Measurements from ENCODE around the gene SFMBT2. TPM values are rescaled to one million over a fixed set of nuclear protein-coding genes. Genes with fewer than 3 reads are reported as not detected.

Gene SFMBT2
- total RNA-seq = 23.0 and 25.3 TPM in 2 replicates

GRCh38 chr10:7410862-7411670, at the start of gene SFMBT2:
Gene SFMBT2, minus strand, starts transcription at chr10:7411034. Its CDS starts 29,136 bp downstream, at chr10:7381898.
- intact Hi-C loops (cut with micrococcal nuclease) = loop anchor here (1.0 to 10.0 kb wide), 5 partner anchors 74 to 744 kb away; no protein-coding TSS in a partner anchor

- intact Hi-C loops (cut with micrococcal nuclease) = no loop called here
Measured at GRCh38 chr10:7460006-7460405, 49.2 kb upstream of the SFMBT2 start.

DNA sequence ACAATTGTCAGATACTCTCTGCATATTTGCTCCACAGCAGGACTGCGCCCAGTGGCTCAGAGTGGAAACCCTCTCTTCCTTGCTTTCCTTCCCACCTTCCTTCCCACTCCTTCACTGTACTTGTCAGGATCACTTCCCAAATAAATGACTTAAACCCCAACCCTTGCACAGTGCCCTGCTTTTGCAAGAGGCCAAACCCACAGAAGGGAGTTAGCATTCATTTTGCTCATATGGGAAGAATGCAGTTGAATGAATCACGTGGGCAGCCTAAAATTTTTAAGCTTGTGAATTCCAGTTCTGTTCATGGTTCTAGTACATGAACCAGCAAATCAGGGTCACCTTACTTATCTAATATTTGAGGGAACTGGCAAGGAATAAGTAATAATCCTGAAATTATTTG, 47.7 kb upstream of the SFMBT2 start:
- intact Hi-C loops (cut with micrococcal nuclease) = no loop called here

GRCh38 chr10:7457478-7458316, 46.9 kb upstream of the SFMBT2 start:
- intact Hi-C loops (cut with micrococcal nuclease) = no loop called here

GRCh38 chr10:7449063-7449695, 38.3 kb upstream of the SFMBT2 start:
- intact Hi-C loops (cut with micrococcal nuclease) = no loop called here

DNA sequence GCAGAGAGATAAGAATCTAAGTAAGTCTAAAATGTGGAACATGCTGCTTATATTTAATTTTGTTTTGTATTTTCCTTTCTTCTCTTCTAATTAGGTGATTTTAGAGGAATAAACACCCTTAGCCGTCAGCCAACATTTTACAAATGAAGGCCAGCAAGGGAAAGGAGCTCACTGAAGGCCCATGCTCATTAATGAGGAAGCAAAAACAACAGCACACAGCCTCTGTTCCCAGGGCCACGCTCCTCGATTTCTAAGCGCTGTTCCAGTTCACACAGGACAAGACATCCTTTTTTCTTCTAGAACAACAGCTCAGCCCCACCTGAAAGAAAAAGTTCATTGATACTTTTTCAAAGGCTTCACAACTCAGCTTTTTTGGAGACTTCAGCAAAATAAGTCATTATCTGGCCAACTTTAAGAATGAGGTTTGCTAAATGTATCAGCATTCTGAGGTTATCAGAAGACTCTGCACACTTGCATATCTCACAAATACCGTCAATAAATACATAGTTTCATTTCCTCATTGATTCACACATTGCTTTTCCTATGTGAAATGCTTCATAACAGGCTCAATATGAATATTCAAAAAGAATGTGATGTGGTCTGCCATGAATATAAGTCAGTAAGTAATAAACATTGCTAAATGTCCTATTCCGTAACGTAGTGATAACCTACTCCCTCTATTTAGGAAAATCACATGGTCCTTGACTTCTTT, 34.8 kb upstream of the SFMBT2 start:
- intact Hi-C loops (cut with micrococcal nuclease) = no loop called here

DNA sequence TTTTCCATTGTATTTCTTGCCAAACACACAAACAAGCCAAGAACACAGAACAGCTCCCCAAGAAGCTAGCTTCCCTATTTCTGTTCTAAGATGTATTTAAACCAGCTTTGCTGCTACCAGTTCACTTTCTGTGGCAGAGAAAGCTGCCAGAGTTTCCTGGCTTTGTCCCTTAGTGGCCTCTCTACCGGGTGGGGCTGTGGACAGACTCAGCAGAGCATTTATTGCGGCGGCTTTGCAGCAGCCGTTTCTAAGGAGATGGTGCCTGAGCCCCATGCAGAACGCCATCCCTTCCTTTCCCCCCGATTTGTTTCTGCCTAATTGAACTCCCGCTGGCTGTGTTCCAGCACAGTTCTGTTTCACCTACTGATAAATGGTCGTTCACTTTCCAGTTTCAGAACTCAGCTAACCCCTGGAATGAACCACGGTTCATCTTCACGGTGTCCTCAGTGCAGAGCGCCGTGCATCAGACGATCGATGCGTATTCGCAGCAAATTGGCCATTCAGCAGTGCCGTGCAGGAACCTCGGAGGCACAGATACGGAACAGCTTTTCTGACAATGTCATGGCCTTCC, 33.8 kb upstream of the SFMBT2 start:
- intact Hi-C loops (cut with micrococcal nuclease) = no loop called here

DNA sequence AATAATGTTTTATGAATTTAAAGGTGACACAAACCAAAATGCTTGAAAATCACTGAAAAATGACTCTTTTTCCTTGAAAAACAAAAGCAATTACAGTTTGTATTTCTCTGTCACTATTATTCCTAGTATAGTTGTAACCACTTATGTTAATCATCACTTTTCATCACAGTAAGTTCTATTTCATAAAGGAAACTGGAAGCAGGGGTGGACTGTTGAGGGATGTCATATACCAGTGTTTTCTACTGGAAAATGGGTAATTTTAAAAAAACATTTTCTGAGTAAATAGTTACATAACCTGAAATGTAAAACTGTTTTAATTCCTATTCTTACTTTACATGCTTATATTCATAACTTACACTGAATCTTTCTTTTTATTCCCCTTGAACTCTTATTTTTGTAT, 32.2 kb upstream of the SFMBT2 start:
- intact Hi-C loops (cut with micrococcal nuclease) = no loop called here

DNA sequence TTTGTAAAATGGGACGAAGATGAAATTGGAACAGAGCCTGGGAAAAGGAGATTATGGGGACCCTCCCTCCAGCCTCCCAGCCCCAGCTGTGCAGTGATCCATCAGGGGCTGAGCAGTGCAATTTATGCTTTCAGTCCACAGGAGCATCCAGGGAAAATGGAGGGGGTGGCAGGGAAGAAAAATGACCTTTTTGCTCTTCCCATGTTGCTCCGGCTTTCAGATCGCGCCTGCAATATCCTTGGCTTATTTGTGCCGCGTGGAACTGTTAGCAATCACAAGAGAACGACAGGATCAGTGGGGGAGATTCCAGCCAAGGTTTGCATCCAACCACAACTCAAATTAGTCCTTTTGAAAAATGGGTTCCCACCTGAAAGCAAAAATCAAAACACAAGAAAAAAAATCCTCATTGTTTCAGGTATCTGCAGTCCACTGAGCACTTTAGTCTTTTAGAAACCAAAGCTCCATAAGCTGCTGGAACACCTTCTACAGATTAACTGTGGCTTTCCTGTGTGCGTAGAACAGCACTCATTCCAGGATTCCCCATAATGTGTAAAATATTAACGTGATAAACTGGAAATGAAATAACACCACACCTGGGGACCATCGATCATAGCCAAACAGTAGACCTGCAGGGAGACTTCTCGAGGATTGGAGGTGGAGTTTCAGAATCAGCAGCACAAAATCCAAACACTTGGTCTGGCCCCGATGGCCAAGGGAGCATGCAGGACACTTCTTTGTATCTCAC, 30.7 kb upstream of the SFMBT2 start:
- intact Hi-C loops (cut with micrococcal nuclease) = no loop called here

DNA sequence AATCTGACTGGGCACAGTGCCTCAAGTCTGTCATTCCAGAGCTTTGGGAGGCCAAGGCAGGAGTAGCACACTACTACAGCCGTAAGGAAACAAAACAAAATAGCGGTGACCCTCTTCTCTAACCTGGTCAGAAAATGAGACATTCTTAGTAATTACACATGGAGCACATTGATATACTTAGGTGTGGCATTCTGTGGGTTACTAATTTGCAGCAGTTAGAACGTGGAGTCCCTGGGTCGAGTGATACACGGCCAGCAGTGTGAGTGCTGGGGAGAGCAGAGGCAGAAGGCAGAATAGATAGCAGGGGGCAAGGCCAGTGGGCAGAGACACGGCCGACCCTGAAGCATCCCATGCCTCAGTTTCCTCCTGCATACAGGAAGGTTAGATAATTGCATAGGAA, 28.9 kb upstream of the SFMBT2 start:
- intact Hi-C loops (cut with micrococcal nuclease) = no loop called here

GRCh38 chr10:7438196-7438986, 27.6 kb upstream of the SFMBT2 start:
- intact Hi-C loops (cut with micrococcal nuclease) = no loop called here

DNA sequence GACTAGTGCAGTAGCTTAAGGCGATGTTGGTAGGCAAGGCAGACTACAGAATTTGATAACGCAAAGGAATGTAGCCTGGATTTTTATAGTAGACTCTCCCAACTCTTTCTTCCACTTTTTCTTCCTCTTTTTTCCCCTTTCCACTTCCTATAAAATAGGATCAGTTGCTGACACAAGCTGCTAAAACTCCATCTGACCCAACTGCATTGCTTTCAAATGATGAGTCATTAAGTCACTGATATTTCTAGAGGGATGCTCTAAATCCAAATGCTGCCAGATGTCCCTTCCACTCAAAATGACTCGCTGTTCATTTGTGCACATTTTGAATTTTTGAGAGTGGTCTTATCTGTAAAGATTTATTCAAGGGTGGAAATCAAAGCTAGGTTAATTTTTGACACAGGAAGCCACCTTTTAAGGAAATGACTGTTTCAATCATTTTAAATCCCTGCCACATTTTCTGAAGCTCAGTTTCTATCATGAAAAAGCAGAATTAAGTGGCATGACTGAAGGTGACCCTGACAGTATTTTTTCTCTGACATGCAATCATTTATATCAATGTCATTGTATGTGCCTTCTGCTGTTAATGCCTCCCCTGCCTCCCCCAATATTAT, 25.8 kb upstream of the SFMBT2 start:
- intact Hi-C loops (cut with micrococcal nuclease) = no loop called here

DNA sequence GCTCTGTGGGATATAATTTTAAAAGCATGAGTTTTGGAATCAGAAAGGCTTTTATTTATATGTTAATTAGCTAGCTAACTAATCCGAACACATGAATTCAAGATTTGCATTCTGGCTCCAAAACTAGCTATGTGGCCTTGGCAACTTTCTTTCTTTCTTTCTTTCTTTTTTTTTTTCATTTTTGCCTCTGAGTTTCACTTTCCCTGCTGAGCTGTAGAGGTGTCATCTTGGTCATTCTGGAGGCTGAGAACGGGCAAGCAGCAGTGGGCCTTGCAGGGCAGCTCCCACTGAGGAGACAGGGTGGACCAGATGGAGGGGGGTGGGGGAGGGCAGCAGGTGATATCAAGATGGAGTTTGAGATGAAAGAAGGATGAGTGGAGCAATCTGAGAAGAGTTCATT, 24.8 kb upstream of the SFMBT2 start:
- intact Hi-C loops (cut with micrococcal nuclease) = no loop called here

- intact Hi-C loops (cut with micrococcal nuclease) = no loop called here
Measured at GRCh38 chr10:7434378-7434777, 23.5 kb upstream of the SFMBT2 start.

DNA sequence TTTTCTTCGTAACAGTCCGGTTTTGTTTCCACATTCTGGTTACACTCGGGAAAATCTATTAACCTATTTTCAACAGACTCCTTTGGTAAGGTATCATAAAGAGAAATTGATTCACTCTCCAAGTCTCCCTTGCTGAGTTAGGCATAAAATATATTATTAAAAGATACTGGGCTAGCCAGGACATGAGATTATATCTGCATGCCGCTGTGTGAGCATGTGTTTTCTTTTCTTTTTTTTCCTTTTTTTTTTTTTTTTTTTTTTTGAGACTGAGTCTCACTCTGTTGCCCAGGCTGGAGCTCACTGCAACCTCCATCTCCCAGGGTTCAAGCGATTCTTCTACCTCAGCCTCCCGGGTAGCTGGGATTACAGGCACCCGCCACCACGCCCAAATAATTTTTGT, 23.0 kb upstream of the SFMBT2 start:
- intact Hi-C loops (cut with micrococcal nuclease) = no loop called here

DNA sequence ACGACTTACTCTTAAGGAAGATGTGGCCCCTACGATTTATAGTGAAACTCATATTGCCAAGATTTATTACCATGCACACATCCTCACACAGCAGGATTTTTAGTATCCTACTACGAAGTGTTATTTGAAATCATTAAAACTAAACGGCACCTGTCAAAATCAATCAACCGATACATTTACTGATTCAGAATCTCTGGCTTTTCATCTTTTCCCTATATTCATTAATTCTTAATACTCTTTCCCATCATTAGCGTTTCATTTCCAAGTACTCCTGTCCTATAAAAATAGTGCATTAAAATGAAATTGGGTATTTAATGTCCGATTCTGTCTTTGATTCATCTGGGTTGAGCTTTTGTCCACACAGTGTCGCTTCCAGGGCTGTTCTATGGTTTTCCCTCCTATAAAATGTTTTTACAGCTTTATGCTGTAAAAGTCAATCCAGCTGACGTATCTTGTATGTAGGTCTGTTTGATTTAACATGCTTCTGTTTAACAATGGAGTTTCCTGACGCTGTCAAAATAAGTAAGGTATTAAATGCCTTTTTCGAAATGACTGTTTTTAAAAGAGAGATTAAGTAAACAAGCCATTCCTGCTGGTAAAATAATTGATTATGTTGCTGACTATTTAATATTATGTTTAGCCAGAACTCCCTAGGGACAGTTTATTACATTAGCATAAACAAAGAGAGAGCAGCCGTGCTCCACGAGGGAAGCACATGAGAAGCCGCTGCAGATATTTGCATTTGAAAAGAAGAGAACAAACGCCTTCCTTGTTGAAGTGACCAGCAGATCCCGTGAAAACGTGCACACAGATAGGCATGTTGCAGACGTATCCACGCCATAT, 22.3 kb upstream of the SFMBT2 start:
- intact Hi-C loops (cut with micrococcal nuclease) = no loop called here

DNA sequence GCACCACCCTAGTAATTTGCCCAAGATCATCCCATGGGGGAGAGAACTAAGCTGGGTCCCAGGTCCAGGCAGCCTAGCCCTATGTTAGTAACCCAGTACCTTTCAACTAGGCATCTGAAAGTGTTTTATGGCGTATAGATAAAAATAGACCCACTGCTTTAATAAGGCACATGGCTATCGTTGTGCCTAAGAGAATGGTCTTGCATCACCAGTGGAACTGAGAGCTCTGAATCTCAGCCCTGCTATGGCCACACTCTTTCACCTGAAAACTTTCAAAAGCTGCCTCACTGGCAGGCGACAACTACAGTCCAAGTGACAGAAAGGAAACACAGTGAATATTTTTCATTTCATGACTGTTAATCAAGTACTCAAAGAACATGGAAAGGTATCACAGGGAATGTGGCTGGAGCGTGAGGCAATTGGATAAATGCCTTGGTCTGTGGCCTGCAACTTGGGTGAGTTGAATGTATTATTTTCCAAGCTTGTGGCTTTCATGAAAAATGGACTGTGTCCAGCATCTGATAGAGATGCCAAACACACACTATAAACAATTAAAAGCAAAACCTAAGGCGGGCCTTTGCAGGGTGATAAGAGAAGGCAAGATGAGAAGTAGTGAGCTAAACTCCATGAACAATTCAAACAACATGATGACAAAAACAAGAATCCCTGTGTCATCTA, 18.0 kb upstream of the SFMBT2 start:
- intact Hi-C loops (cut with micrococcal nuclease) = no loop called here

DNA sequence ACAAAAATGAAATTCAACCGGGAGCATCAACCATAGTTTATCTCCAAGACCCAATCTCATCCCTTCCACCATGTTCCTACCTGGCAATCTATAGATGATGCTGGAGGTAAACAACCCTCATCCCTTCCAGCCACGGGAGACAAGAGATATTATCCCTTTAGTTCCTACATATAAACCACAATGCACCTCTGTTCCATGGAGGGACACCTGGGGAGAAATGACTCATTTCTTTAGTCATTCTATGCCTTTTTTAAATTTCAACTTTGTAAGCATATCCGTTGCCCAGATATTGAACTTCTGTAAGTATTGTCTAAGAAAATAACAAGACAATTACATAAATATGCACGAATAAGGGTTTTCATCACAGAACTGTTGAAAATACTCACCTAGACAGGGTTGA, 15.5 kb upstream of the SFMBT2 start:
- intact Hi-C loops (cut with micrococcal nuclease) = no loop called here
